GM23338 (cell line): Measurements from ENCODE around the gene MDH1. TPM values are rescaled to one million over a fixed set of nuclear protein-coding genes. Genes with fewer than 3 reads are reported as not detected.

ENCODE experiments used
- ATAC-seq: fragments of 200-7000 bp; cut with Tn5 transposase; 3 replicates; pipeline ENCODE4 v1.9.1; 2020
- DNase-seq: peaks from one replicate; pipeline ENCODE4 v3.0.0-alpha.2; 2015; ENCODE audit warnings: low spot score
- H2AFZ ChIP-seq: fragments of 200-600 bp; sonication (generic); 2 replicates; pipeline ENCODE4 v1.8.0; 2016; ENCODE audit warnings: antibody characterized with exemption, mild to moderate bottlenecking, moderate library complexity
- H3F3A ChIP-seq: fragments of 200-600 bp; sonication (generic); replicated peaks from 2 replicates; pipeline ENCODE4 v1.8.0; 2017; ENCODE audit warnings: antibody characterized with exemption, mixed run types, low read depth
- H3K27ac ChIP-seq: fragments of 200-600 bp; sonication (generic); 2 replicates; pipeline ENCODE4 v1.6.1; 2016; ENCODE audit warnings: low read depth
- H3K27me3 ChIP-seq: fragments of 200-600 bp; sonication (generic); 2 replicates; pipeline ENCODE4 v1.8.0; 2016; ENCODE audit warnings: mild to moderate bottlenecking, mixed run types, moderate library complexity; ENCODE audit not compliant: insufficient read depth
- H3K36me3 ChIP-seq: fragments of 200-600 bp; sonication (generic); 2 replicates; pipeline ENCODE4 v1.8.0; 2016; ENCODE audit warnings: mild to moderate bottlenecking; ENCODE audit not compliant: insufficient read depth
- H3K4me1 ChIP-seq: fragments of 200-600 bp; sonication (generic); 2 replicates; pipeline ENCODE4 v1.8.0; 2016; ENCODE audit warnings: mild to moderate bottlenecking, moderate library complexity; ENCODE audit not compliant: insufficient read depth
- H3K4me2 ChIP-seq: fragments of 200-600 bp; sonication (generic); 2 replicates; pipeline ENCODE4 v1.7.1; 2017; ENCODE audit warnings: mixed run types
- H3K4me3 ChIP-seq: fragments of 200-600 bp; sonication (generic); 2 replicates; pipeline ENCODE4 v1.6.1; 2016; ENCODE audit warnings: mixed run types
- H3K79me2 ChIP-seq: fragments of 200-600 bp; sonication (generic); replicated peaks from 2 replicates; pipeline ENCODE4 v1.8.0; 2017; ENCODE audit warnings: mild to moderate bottlenecking; ENCODE audit not compliant: insufficient read depth
- H3K9me2 ChIP-seq: fragments of 200-600 bp; sonication (generic); 2 replicates; pipeline ENCODE4 v1.8.0; 2017; ENCODE audit not compliant: insufficient read depth
- H4K20me1 ChIP-seq: fragments of 200-600 bp; sonication (generic); replicated peaks from 2 replicates; pipeline ENCODE4 v1.8.0; 2017; ENCODE audit warnings: mild to moderate bottlenecking; ENCODE audit not compliant: insufficient read depth
- H3K27ac Mint-ChIP-seq: 2 replicates; pipeline ENCODE4 v1.8.0; 2020; ENCODE audit warnings: inconsistent platforms, mild to moderate bottlenecking, moderate library complexity, mixed read lengths
- H3K27me3 Mint-ChIP-seq: 3 replicates; pipeline ENCODE4 v1.8.0; 2022; ENCODE audit warnings: low read depth, mild to moderate bottlenecking, moderate library complexity, mixed read lengths, inconsistent platforms; ENCODE audit not compliant: insufficient read depth, poor library complexity
- H3K36me3 Mint-ChIP-seq: 3 replicates; pipeline ENCODE4 v1.8.0; 2021; ENCODE audit warnings: low read depth, mild to moderate bottlenecking, inconsistent platforms, moderate library complexity, mixed read lengths
- H3K4me1 Mint-ChIP-seq: 3 replicates; pipeline ENCODE4 v1.8.0; 2020; ENCODE audit warnings: mild to moderate bottlenecking, inconsistent platforms, mixed read lengths
- H3K4me3 Mint-ChIP-seq: 3 replicates; pipeline ENCODE4 v1.8.0; 2021; ENCODE audit warnings: moderate library complexity, mild to moderate bottlenecking, inconsistent platforms, mixed read lengths
- H3K9me3 Mint-ChIP-seq: 3 replicates; pipeline ENCODE4 v1.8.0; 2020; ENCODE audit warnings: moderate library complexity, mild to moderate bottlenecking, inconsistent platforms, mixed read lengths
- CREB1 ChIP-seq: fragments of 250-450 bp; sonication (Bioruptor Pico); IDR thresholded peaks from 2 replicates; pipeline ENCODE4 v1.5.0; 2020; ENCODE audit warnings: low read depth, mild to moderate bottlenecking, moderate library complexity
- EZH2 ChIP-seq: fragments of 200-600 bp; sonication (generic); IDR thresholded peaks from one replicate; pipeline ENCODE4 v1.8.0; 2017; ENCODE audit warnings: antibody characterized with exemption, mild to moderate bottlenecking, low read depth; ENCODE audit not compliant: unreplicated experiment
- EZH2phosphoT487 ChIP-seq: fragments of 200-600 bp; sonication (generic); IDR thresholded peaks from one replicate; pipeline ENCODE4 v1.8.1; 2018; ENCODE audit warnings: antibody characterized with exemption; ENCODE audit not compliant: unreplicated experiment
- JUNB ChIP-seq: IDR thresholded peaks from one replicate; pipeline ENCODE4 v1.6.1; 2016; ENCODE audit warnings: antibody characterized with exemption; ENCODE audit not compliant: unreplicated experiment
- STAT1 ChIP-seq: IDR thresholded peaks from one replicate; pipeline ENCODE4 v1.6.1; 2016; ENCODE audit warnings: antibody characterized with exemption; ENCODE audit not compliant: unreplicated experiment
- ZNF114 ChIP-seq: fragments of 250-450 bp; sonication (Bioruptor Pico); IDR thresholded peaks from 2 replicates; pipeline ENCODE4 v1.5.0; 2020; ENCODE audit warnings: mild to moderate bottlenecking, moderate library complexity
- polyA plus RNA-seq: library from polyadenylated mRNA; unstranded; fragments of >200 nt; fragmentation: Nextera tagmentation; extraction: Ambion mirVana; gene quantifications from 2 replicates; pipeline ENCODE4 v1.2.1, GENCODE V29; 2016
- total RNA-seq: library from RNA; depleted of rRNA; stranded (reverse); fragments of >200 nt; shearing (Covaris generic); gene quantifications from 2 replicates; pipeline ENCODE4 v1.2.3, GENCODE V29; 2014
- TF ChIP-seq, protein P1 (sequence below), 2 experiments: fragments of 200-600 bp in 1 of 2; sonication (generic) in 1 of 2; conservative IDR thresholded peaks; 2 replicates each; pipeline versions ENCODE4 v1.5.1 to v1.6.1; 2016 to 2017; ENCODE audit warnings: antibody characterized with exemption in 2 of 2, low read depth in 2 of 2, mild to moderate bottlenecking in 2 of 2, moderate library complexity in 1 of 2
- TF ChIP-seq, protein P2 (sequence below): IDR thresholded peaks from 2 replicates; pipeline ENCODE4 v1.6.1; 2016; ENCODE audit warnings: antibody characterized with exemption
- TF ChIP-seq, protein P3 (sequence below): IDR thresholded peaks from one replicate; pipeline ENCODE4 v1.6.1; 2018; ENCODE audit warnings: antibody characterized with exemption; ENCODE audit not compliant: unreplicated experiment
- TF ChIP-seq, protein P4 (sequence below): fragments of 250-450 bp; sonication (Bioruptor Pico); IDR thresholded peaks from 2 replicates; pipeline ENCODE4 v1.5.0; 2020; ENCODE audit warnings: mild to moderate bottlenecking, moderate library complexity

The MDH1 gene
- total and polyA plus RNA-seq, 2 experiments from 2014 or later: 275 to 503 TPM

DNA sequence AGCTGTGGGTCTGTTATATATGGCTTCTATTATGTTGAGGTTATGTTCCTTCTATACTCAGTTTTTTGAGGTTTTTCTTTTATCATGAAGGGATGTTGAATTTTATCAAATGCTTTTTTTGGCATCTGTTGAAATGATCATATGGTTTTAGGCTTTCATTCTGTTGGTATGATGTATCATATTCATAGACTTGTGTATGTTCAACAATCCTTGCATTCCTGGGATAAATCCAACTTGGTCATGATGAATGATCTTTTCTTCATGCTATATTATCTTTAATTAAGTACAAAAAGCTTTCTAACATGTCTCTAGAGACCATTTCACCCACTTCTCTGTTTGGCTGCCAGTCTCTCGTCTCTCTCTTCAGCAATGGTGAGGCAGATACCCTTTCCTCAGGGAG lies 54.2 kb downstream of the MDH1 start:
- H3K27me3 ChIP-seq: no peaks in the 10 kb centered on the region
- no peak overlapping the region for H3K4me3 Mint-ChIP-seq
- H3K4me2 ChIP-seq: no peak overlapping the region
- no peaks in the 10 kb centered on the region; the same call in 2 of the 3 replicates for H3K36me3 Mint-ChIP-seq
- no peak overlapping the region for H3K4me3 ChIP-seq
- H3K4me1 ChIP-seq: no peaks in the 10 kb centered on the region; the same call in 1 of the 2 replicates
- ATAC-seq (no peak), DNase-seq (no peak)
- TF ChIP-seq ZNF114 (no peak), JUNB (no peak), EZH2phosphoT487 (no peak), STAT1 (no peak)
- TF ChIP-seq, protein P1, sequence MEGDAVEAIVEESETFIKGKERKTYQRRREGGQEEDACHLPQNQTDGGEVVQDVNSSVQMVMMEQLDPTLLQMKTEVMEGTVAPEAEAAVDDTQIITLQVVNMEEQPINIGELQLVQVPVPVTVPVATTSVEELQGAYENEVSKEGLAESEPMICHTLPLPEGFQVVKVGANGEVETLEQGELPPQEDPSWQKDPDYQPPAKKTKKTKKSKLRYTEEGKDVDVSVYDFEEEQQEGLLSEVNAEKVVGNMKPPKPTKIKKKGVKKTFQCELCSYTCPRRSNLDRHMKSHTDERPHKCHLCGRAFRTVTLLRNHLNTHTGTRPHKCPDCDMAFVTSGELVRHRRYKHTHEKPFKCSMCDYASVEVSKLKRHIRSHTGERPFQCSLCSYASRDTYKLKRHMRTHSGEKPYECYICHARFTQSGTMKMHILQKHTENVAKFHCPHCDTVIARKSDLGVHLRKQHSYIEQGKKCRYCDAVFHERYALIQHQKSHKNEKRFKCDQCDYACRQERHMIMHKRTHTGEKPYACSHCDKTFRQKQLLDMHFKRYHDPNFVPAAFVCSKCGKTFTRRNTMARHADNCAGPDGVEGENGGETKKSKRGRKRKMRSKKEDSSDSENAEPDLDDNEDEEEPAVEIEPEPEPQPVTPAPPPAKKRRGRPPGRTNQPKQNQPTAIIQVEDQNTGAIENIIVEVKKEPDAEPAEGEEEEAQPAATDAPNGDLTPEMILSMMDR (conservative IDR thresholded peaks at IDR 0.05; ENCODE audit: low read depth in 2 of 2): no peak
- TF ChIP-seq, protein P2, sequence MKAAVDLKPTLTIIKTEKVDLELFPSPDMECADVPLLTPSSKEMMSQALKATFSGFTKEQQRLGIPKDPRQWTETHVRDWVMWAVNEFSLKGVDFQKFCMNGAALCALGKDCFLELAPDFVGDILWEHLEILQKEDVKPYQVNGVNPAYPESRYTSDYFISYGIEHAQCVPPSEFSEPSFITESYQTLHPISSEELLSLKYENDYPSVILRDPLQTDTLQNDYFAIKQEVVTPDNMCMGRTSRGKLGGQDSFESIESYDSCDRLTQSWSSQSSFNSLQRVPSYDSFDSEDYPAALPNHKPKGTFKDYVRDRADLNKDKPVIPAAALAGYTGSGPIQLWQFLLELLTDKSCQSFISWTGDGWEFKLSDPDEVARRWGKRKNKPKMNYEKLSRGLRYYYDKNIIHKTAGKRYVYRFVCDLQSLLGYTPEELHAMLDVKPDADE: no peak
- TF ChIP-seq, protein P3, sequence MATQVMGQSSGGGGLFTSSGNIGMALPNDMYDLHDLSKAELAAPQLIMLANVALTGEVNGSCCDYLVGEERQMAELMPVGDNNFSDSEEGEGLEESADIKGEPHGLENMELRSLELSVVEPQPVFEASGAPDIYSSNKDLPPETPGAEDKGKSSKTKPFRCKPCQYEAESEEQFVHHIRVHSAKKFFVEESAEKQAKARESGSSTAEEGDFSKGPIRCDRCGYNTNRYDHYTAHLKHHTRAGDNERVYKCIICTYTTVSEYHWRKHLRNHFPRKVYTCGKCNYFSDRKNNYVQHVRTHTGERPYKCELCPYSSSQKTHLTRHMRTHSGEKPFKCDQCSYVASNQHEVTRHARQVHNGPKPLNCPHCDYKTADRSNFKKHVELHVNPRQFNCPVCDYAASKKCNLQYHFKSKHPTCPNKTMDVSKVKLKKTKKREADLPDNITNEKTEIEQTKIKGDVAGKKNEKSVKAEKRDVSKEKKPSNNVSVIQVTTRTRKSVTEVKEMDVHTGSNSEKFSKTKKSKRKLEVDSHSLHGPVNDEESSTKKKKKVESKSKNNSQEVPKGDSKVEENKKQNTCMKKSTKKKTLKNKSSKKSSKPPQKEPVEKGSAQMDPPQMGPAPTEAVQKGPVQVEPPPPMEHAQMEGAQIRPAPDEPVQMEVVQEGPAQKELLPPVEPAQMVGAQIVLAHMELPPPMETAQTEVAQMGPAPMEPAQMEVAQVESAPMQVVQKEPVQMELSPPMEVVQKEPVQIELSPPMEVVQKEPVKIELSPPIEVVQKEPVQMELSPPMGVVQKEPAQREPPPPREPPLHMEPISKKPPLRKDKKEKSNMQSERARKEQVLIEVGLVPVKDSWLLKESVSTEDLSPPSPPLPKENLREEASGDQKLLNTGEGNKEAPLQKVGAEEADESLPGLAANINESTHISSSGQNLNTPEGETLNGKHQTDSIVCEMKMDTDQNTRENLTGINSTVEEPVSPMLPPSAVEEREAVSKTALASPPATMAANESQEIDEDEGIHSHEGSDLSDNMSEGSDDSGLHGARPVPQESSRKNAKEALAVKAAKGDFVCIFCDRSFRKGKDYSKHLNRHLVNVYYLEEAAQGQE: no peak
- peaks cover 26% of the 10 kb centered on the region for H3K4me1 Mint-ChIP-seq
- H3K9me3 Mint-ChIP-seq: no peaks in the 10 kb centered on the region; the same call in 2 of the 3 replicates
- no peaks in the 10 kb centered on the region for H3F3A ChIP-seq
- H4K20me1 ChIP-seq: no peaks in the 10 kb centered on the region
- no peaks in the 10 kb centered on the region for H3K27me3 Mint-ChIP-seq
- no peaks in the 10 kb centered on the region for H3K9me2 ChIP-seq
- H3K36me3 ChIP-seq: no peaks in the 10 kb centered on the region
- no peaks in the 10 kb centered on the region for H3K79me2 ChIP-seq
- no peak overlapping the region for H3K27ac ChIP-seq
- H3K27ac Mint-ChIP-seq: no peak overlapping the region
- H2AFZ ChIP-seq: no peak overlapping the region

DNA sequence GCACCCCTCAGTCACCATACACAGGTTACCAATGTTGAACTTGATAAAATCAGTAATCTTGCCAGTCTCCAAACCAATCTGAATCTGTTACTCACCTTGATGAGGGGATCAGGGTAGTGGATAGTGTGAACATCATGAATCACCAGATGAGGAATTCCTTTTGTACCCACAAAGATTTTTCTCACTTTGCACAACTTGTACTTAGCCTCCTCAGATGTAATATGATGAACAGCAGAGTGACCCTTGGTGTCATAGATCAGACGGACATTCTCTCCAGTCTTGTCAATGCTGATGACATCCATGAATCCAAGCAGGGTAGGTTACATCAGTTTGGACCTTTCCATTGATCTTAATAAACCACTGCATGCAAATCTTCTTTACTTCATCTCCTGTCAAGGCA lies 54.7 kb downstream of the MDH1 start:
- Mint-ChIP-seq H3K4me1 (peaks cover 26% of the 10 kb centered on the region), H3K9me3 (no peaks in the 10 kb centered on the region; the same call in 2 of the 3 replicates), H3K27me3 (no peaks in the 10 kb centered on the region), H3K36me3 (no peaks in the 10 kb centered on the region; the same call in 2 of the 3 replicates), H3K4me3 (no peak overlapping the region), H3K27ac (no peak overlapping the region)
- Histone ChIP-seq H3K4me3 (no peak overlapping the region), H3K36me3 (no peaks in the 10 kb centered on the region), H3K79me2 (no peaks in the 10 kb centered on the region), H3K4me2 (no peak overlapping the region), H3K4me1 (no peaks in the 10 kb centered on the region; the same call in 1 of the 2 replicates), H2AFZ (no peak overlapping the region), H3K9me2 (no peaks in the 10 kb centered on the region), H3K27ac (no peak overlapping the region), H3F3A (no peaks in the 10 kb centered on the region), H4K20me1 (no peaks in the 10 kb centered on the region), H3K27me3 (no peaks in the 10 kb centered on the region)
- DNase-seq: no peak
- ATAC-seq: no peak
- TF ChIP-seq EZH2phosphoT487: no peak
- TF ChIP-seq CREB1 (CRISPR knock-in tag): no peak
- TF ChIP-seq STAT1: no peak
- TF ChIP-seq, protein P4, sequence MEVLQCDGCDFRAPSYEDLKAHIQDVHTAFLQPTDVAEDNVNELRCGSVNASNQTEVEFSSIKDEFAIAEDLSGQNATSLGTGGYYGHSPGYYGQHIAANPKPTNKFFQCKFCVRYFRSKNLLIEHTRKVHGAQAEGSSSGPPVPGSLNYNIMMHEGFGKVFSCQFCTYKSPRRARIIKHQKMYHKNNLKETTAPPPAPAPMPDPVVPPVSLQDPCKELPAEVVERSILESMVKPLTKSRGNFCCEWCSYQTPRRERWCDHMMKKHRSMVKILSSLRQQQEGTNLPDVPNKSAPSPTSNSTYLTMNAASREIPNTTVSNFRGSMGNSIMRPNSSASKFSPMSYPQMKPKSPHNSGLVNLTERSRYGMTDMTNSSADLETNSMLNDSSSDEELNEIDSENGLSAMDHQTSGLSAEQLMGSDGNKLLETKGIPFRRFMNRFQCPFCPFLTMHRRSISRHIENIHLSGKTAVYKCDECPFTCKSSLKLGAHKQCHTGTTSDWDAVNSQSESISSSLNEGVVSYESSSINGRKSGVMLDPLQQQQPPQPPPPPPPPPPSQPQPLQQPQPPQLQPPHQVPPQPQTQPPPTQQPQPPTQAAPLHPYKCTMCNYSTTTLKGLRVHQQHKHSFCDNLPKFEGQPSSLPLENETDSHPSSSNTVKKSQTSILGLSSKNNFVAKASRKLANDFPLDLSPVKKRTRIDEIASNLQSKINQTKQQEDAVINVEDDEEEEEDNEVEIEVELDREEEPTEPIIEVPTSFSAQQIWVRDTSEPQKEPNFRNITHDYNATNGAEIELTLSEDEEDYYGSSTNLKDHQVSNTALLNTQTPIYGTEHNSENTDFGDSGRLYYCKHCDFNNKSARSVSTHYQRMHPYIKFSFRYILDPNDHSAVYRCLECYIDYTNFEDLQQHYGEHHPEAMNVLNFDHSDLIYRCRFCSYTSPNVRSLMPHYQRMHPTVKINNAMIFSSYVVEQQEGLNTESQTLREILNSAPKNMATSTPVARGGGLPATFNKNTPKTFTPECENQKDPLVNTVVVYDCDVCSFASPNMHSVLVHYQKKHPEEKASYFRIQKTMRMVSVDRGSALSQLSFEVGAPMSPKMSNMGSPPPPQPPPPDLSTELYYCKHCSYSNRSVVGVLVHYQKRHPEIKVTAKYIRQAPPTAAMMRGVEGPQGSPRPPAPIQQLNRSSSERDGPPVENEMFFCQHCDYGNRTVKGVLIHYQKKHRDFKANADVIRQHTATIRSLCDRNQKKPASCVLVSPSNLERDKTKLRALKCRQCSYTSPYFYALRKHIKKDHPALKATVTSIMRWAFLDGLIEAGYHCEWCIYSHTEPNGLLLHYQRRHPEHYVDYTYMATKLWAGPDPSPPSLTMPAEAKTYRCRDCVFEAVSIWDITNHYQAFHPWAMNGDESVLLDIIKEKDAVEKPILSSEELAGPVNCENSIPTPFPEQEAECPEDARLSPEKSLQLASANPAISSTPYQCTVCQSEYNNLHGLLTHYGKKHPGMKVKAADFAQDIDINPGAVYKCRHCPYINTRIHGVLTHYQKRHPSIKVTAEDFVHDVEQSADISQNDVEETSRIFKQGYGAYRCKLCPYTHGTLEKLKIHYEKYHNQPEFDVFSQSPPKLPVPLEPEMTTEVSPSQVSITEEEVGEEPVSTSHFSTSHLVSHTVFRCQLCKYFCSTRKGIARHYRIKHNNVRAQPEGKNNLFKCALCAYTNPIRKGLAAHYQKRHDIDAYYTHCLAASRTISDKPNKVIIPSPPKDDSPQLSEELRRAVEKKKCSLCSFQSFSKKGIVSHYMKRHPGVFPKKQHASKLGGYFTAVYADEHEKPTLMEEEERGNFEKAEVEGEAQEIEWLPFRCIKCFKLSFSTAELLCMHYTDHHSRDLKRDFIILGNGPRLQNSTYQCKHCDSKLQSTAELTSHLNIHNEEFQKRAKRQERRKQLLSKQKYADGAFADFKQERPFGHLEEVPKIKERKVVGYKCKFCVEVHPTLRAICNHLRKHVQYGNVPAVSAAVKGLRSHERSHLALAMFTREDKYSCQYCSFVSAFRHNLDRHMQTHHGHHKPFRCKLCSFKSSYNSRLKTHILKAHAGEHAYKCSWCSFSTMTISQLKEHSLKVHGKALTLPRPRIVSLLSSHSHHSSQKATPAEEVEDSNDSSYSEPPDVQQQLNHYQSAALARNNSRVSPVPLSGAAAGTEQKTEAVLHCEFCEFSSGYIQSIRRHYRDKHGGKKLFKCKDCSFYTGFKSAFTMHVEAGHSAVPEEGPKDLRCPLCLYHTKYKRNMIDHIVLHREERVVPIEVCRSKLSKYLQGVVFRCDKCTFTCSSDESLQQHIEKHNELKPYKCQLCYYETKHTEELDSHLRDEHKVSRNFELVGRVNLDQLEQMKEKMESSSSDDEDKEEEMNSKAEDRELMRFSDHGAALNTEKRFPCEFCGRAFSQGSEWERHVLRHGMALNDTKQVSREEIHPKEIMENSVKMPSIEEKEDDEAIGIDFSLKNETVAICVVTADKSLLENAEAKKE (CRISPR knock-in tag): no peak
- TF ChIP-seq EZH2: no peak
